ENCODE results near the gene ECHDC3.

Gene ECHDC3

DNA sequence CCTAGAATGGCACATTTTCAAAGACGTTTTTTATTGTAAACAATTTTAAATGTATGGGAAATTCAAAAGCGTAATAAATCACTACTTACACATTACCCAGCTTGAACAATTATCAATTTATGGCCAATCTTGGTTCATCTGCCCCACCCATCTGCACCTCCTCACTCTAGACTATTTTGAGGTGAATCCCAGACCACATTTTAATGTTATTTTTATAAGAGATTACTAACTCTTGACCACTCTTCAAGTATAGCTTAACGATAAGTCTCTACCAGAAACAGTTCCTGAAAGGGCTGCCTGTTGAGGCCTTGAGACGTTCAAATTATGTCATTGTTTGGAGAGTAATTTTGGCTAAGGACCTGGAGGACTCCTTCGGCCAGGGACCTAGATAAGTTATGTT is 33.2 kb downstream of the ECHDC3 start:
- H3F3A ChIP-seq (ENCODE audit: low read depth): no peaks in the 10 kb centered on the region
- no peak overlapping the region for H3K4me2 ChIP-seq (ENCODE audit: low read depth, low read length, poor library complexity, severe bottlenecking)
- no peaks in the 10 kb centered on the region for H3K9me3 ChIP-seq (ENCODE audit: insufficient read depth, low read depth, low read length)
- no peaks in the 10 kb centered on the region for H3K36me3 ChIP-seq (ENCODE audit: insufficient read depth, low read length)
- no peak overlapping the region for H3K9ac ChIP-seq (ENCODE audit: low read depth, low read length, poor library complexity, severe bottlenecking)
- no peaks in the 10 kb centered on the region for H3K9me2 ChIP-seq (replicated peaks; ENCODE audit: low read depth, low read length)
- no peaks in the 10 kb centered on the region for H4K20me1 ChIP-seq (ENCODE audit: insufficient read depth, low read length, poor library complexity, severe bottlenecking)
- H3K27me3 ChIP-seq (ENCODE audit: insufficient read depth, low read length, poor library complexity, severe bottlenecking): no peaks in the 10 kb centered on the region
- no peak overlapping the region for H2AFZ ChIP-seq (ENCODE audit: low read length)
- no peaks in the 10 kb centered on the region for H3K79me2 ChIP-seq (ENCODE audit: insufficient read depth, low read length)
- no peaks in the 10 kb centered on the region for H3K4me1 ChIP-seq (ENCODE audit: insufficient read depth, low read length, poor library complexity, severe bottlenecking)
- no peak overlapping the region for H3K4me3 ChIP-seq (ENCODE audit: low read length, poor library complexity, severe bottlenecking)
- TF ChIP-seq EZH2phosphoT487 (IDR thresholded peaks at IDR 0.05; ENCODE audit: borderline replicate concordance): no peak
- TF ChIP-seq, protein P1, sequence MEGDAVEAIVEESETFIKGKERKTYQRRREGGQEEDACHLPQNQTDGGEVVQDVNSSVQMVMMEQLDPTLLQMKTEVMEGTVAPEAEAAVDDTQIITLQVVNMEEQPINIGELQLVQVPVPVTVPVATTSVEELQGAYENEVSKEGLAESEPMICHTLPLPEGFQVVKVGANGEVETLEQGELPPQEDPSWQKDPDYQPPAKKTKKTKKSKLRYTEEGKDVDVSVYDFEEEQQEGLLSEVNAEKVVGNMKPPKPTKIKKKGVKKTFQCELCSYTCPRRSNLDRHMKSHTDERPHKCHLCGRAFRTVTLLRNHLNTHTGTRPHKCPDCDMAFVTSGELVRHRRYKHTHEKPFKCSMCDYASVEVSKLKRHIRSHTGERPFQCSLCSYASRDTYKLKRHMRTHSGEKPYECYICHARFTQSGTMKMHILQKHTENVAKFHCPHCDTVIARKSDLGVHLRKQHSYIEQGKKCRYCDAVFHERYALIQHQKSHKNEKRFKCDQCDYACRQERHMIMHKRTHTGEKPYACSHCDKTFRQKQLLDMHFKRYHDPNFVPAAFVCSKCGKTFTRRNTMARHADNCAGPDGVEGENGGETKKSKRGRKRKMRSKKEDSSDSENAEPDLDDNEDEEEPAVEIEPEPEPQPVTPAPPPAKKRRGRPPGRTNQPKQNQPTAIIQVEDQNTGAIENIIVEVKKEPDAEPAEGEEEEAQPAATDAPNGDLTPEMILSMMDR (conservative IDR thresholded peaks at IDR 0.05; ENCODE audit: low read length): no peak

DNA sequence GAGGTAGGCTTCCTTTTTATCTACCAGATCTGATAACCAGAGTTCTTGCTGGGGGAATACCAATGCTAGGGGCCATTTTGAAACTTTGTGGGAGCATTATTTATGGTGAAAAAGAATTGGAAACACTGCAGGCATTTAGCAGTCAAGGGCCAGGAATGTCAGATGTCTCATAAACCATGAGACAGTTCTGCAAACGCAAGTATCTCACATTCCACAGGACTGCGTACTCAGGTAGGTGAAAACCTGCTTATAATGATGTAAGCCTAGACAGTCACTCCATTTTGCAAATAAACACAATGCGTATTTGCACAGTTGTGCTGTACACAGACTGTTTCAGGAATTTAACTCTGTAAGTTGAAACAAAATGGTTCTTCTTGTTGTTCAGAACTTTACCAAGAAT is 33.9 kb downstream of the ECHDC3 start:
- H2AFZ ChIP-seq (ENCODE audit: low read length): no peak overlapping the region
- TF ChIP-seq, protein P1 (conservative IDR thresholded peaks at IDR 0.05; ENCODE audit: low read length): no peak
- no peak for TF ChIP-seq EZH2phosphoT487 (IDR thresholded peaks at IDR 0.05; ENCODE audit: borderline replicate concordance)

DNA sequence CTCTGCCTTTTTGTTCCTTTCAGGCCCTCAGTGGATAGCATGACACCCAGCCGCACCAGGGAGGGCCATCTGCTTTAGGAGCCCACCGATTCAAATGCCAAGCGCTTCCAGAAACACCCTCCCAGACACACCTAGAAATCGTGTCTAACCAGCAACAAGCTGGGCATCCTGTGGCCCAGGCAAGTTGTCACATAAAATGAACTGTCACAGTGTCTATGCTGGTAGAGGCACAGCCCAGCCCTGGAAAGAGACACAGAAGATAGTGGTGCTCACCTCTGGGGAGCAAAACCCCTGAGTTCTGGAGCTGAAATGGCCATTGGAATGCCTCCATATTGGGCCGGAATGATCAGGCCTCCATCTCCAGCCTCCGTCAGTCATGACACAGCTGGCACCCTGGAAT is 38.9 kb downstream of the ECHDC3 start:
- H3K27me3 ChIP-seq (ENCODE audit: insufficient read depth, low read length, poor library complexity, severe bottlenecking): no peaks in the 10 kb centered on the region
- no peak overlapping the region for H2AFZ ChIP-seq (ENCODE audit: low read length)
- H4K20me1 ChIP-seq (ENCODE audit: insufficient read depth, low read length, poor library complexity, severe bottlenecking): no peaks in the 10 kb centered on the region
- no peak overlapping the region for H3K4me2 ChIP-seq (ENCODE audit: low read depth, low read length, poor library complexity, severe bottlenecking)
- TF ChIP-seq, protein P1 (conservative IDR thresholded peaks at IDR 0.05; ENCODE audit: low read length): no peak
- no peaks in the 10 kb centered on the region for H3K9me3 ChIP-seq (ENCODE audit: insufficient read depth, low read depth, low read length)
- no peaks in the 10 kb centered on the region for H3K9me2 ChIP-seq (replicated peaks; ENCODE audit: low read depth, low read length)
- H3K79me2 ChIP-seq (ENCODE audit: insufficient read depth, low read length): no peaks in the 10 kb centered on the region
- H3K4me1 ChIP-seq (ENCODE audit: insufficient read depth, low read length, poor library complexity, severe bottlenecking): no peaks in the 10 kb centered on the region
- H3K36me3 ChIP-seq (ENCODE audit: insufficient read depth, low read length): no peaks in the 10 kb centered on the region
- H3F3A ChIP-seq (ENCODE audit: low read depth): no peaks in the 10 kb centered on the region
- H3K4me3 ChIP-seq (ENCODE audit: low read length, poor library complexity, severe bottlenecking): no peak overlapping the region
- H3K9ac ChIP-seq (ENCODE audit: low read depth, low read length, poor library complexity, severe bottlenecking): no peak overlapping the region

More for the DNA sequence above, 33.9 kb downstream of the ECHDC3 start:
- Histone ChIP-seq H3K9me3 (ENCODE audit: insufficient read depth, low read depth, low read length) (no peaks in the 10 kb centered on the region), H4K20me1 (ENCODE audit: insufficient read depth, low read length, poor library complexity, severe bottlenecking) (no peaks in the 10 kb centered on the region), H3K27me3 (ENCODE audit: insufficient read depth, low read length, poor library complexity, severe bottlenecking) (no peaks in the 10 kb centered on the region), H3K9ac (ENCODE audit: low read depth, low read length, poor library complexity, severe bottlenecking) (no peak overlapping the region), H3K36me3 (ENCODE audit: insufficient read depth, low read length) (no peaks in the 10 kb centered on the region), H3K4me3 (ENCODE audit: low read length, poor library complexity, severe bottlenecking) (no peak overlapping the region), H3K4me1 (ENCODE audit: insufficient read depth, low read length, poor library complexity, severe bottlenecking) (no peaks in the 10 kb centered on the region), H3K4me2 (ENCODE audit: low read depth, low read length, poor library complexity, severe bottlenecking) (no peak overlapping the region), H3K9me2 (replicated peaks; ENCODE audit: low read depth, low read length) (no peaks in the 10 kb centered on the region), H3F3A (ENCODE audit: low read depth) (no peaks in the 10 kb centered on the region), H3K79me2 (ENCODE audit: insufficient read depth, low read length) (no peaks in the 10 kb centered on the region)

Measured in Loucy (cell line).